Neuronal stem cell (in vitro differentiated cells): ENCODE data around the gene KCNH3.

Source experiments
- DNase-seq: peaks from one replicate; pipeline ENCODE4 v3.0.0-alpha.2; 2013; ENCODE audit warnings: low spot score
- H2AFZ ChIP-seq: one replicate; pipeline ENCODE4 v1.6.1; 2013; ENCODE audit warnings: mild to moderate bottlenecking, low read length, inconsistent platforms
- H2AK5ac ChIP-seq: 2 replicates; pipeline ENCODE4 v1.6.1; 2013; ENCODE audit warnings: low read depth, mild to moderate bottlenecking, inconsistent platforms, low read length, moderate library complexity, mixed read lengths
- H2BK120ac ChIP-seq: 2 replicates; pipeline ENCODE4 v1.6.1; 2013; ENCODE audit warnings: low read depth, mild to moderate bottlenecking, inconsistent platforms, low read length, moderate library complexity, mixed read lengths
- H2BK12ac ChIP-seq: one replicate; pipeline ENCODE4 v1.6.1; 2013; ENCODE audit warnings: low read length, inconsistent platforms
- H2BK15ac ChIP-seq: 2 replicates; pipeline ENCODE4 v1.6.1; 2013; ENCODE audit warnings: mild to moderate bottlenecking, low read length, inconsistent platforms, mixed read lengths
- H2BK5ac ChIP-seq: one replicate; pipeline ENCODE4 v1.6.1; 2013; ENCODE audit warnings: inconsistent platforms, mild to moderate bottlenecking, low read length, moderate library complexity
- H3K14ac ChIP-seq: one replicate; pipeline ENCODE4 v1.6.1; 2013; ENCODE audit warnings: low read length, inconsistent platforms
- H3K18ac ChIP-seq: 2 replicates; pipeline ENCODE4 v1.6.1; 2013; ENCODE audit warnings: low read length, inconsistent platforms
- H3K23ac ChIP-seq: 2 replicates; pipeline ENCODE4 v1.6.1; 2013; ENCODE audit warnings: low read depth, mild to moderate bottlenecking, mixed read lengths, low read length, inconsistent platforms; ENCODE audit not compliant: poor library complexity
- H3K27ac ChIP-seq: replicated peaks from 3 replicates; pipeline ENCODE4 v1.5.1; 2013; ENCODE audit warnings: low read length, inconsistent platforms
- H3K27me3 ChIP-seq, 3 experiments: 2 replicates each; pipeline ENCODE4 v1.6.1; 2013; ENCODE audit warnings: low read length in 3 of 3, mild to moderate bottlenecking in 2 of 3, inconsistent platforms in 1 of 3, low read depth in 1 of 3, mixed read lengths in 1 of 3, moderate library complexity in 1 of 3; ENCODE audit not compliant: control insufficient read depth in 3 of 3, insufficient read depth in 3 of 3
- H3K36me3 ChIP-seq, 2 donors: replicated peaks in 1 of 2; 2 replicates each; pipeline ENCODE4 v1.6.1; 2013; ENCODE audit warnings: low read length in 2 of 2; ENCODE audit not compliant: control insufficient read depth in 2 of 2, insufficient read depth in 2 of 2
- H3K4ac ChIP-seq: 2 replicates; pipeline ENCODE4 v1.6.1; 2013; ENCODE audit warnings: inconsistent platforms, mild to moderate bottlenecking, low read length, moderate library complexity
- H3K4me1 ChIP-seq, 2 donors: 1 replicate in 1 of 2; 2 replicates in 1 of 2; pipeline ENCODE4 v1.6.1; 2013; ENCODE audit warnings: low read length in 2 of 2, low read depth in 1 of 2; ENCODE audit not compliant: control insufficient read depth in 2 of 2, insufficient read depth in 1 of 2
- H3K4me2 ChIP-seq: one replicate; pipeline ENCODE4 v1.6.1; 2013; ENCODE audit warnings: mild to moderate bottlenecking, low read length, inconsistent platforms; ENCODE audit not compliant: insufficient read depth, poor library complexity, severe bottlenecking
- H3K4me3 ChIP-seq, 2 donors: 2 replicates each; pipeline ENCODE4 v1.5.1; 2013; ENCODE audit warnings: low read length in 2 of 2, mild to moderate bottlenecking in 2 of 2, inconsistent platforms in 1 of 2, moderate library complexity in 1 of 2
- H3K79me1 ChIP-seq: one replicate; pipeline ENCODE4 v1.6.1; 2013; ENCODE audit warnings: low read depth, mild to moderate bottlenecking, inconsistent platforms, low read length, moderate library complexity
- H3K9ac ChIP-seq: one replicate; pipeline ENCODE4 v1.6.1; 2013; ENCODE audit warnings: mild to moderate bottlenecking, low read depth, low read length, inconsistent platforms; ENCODE audit not compliant: poor library complexity
- H3K9me3 ChIP-seq, 2 donors: replicated peaks in 1 of 2; 2 replicates each; pipeline versions ENCODE3 to v1.6.1; 2013; ENCODE audit warnings: low read length in 2 of 2, mild to moderate bottlenecking in 2 of 2, inconsistent platforms in 1 of 2, low read depth in 1 of 2, mixed read lengths in 1 of 2, moderate library complexity in 1 of 2; ENCODE audit not compliant: control insufficient read depth in 2 of 2, insufficient read depth in 1 of 2
- H4K8ac ChIP-seq: one replicate; pipeline ENCODE4 v1.6.1; 2013; ENCODE audit warnings: low read depth, mild to moderate bottlenecking, inconsistent platforms, low read length, moderate library complexity
- H4K91ac ChIP-seq: one replicate; pipeline ENCODE4 v1.6.1; 2013; ENCODE audit warnings: low read length, low read depth, mild to moderate bottlenecking, inconsistent platforms; ENCODE audit not compliant: poor library complexity
- whole genome bisulfite sequencing, 2 donors: extraction: QIAGEN DNeasy Blood & Tissue Kit; methylation state at CpG; one replicate each; pipeline ENCODE4 v1.1.7; 2013; ENCODE audit warnings: missing lambda C conversion rate in 2 of 2, mixed read lengths in 1 of 2; ENCODE audit not compliant: insufficient read length in 2 of 2, insufficient replicate concordance in 1 of 2; ENCODE audit errors: extremely low coverage in 2 of 2; 5-methylcytosine and 5-hydroxymethylcytosine counted together

KCNH3 gene

GRCh38 chr12:49511410-49511809, 27.4 kb upstream of the KCNH3 start:
- no peak overlapping the region for H3K4me2 ChIP-seq
- no peak overlapping the region for H2BK12ac ChIP-seq
- H3K4me1 ChIP-seq = no peaks in the 10 kb centered on the region
- no peak overlapping the region for H2AK5ac ChIP-seq
- DNase-seq = no peak
- no peak overlapping the region for H3K18ac ChIP-seq
- no peak overlapping the region for H4K8ac ChIP-seq
- no peaks in the 10 kb centered on the region for H3K79me1 ChIP-seq
- no peak overlapping the region for H2AFZ ChIP-seq
- no peak overlapping the region for H2BK120ac ChIP-seq
- H3K27me3 ChIP-seq = no peaks in the 10 kb centered on the region
- H2BK5ac ChIP-seq = no peak overlapping the region
- H2BK15ac ChIP-seq = no peak overlapping the region
- no peak overlapping the region for H4K91ac ChIP-seq
- H3K9ac ChIP-seq = no peak overlapping the region
- H3K36me3 ChIP-seq = peaks cover 0 to 41% of the 10 kb centered on the region in 2 donors
- H3K4ac ChIP-seq = no peak overlapping the region
- H3K4me3 ChIP-seq = no peak overlapping the region
- no peak overlapping the region for H3K27ac ChIP-seq
- no peak overlapping the region for H3K14ac ChIP-seq
- H3K23ac ChIP-seq = no peak overlapping the region
- H3K9me3 ChIP-seq = no peaks in the 10 kb centered on the region

- no CpG with 5 or more reads among the region's 1 CpG for WGBS, 2 donors
- H3K9me3 ChIP-seq = no peaks in the 10 kb centered on the region
- no peak for DNase-seq
- no peak overlapping the region for H4K91ac ChIP-seq
- no peak overlapping the region for H2BK15ac ChIP-seq
- H3K4me2 ChIP-seq = no peak overlapping the region
- H2BK5ac ChIP-seq = no peak overlapping the region
- H2BK12ac ChIP-seq = no peak overlapping the region
- H2BK120ac ChIP-seq = no peak overlapping the region
- no peak overlapping the region for H4K8ac ChIP-seq
- H3K4ac ChIP-seq = no peak overlapping the region
- peaks cover 0 to 41% of the 10 kb centered on the region in 2 donors for H3K36me3 ChIP-seq
- no peak overlapping the region for H3K27ac ChIP-seq
- H3K9ac ChIP-seq = no peak overlapping the region
- no peaks in the 10 kb centered on the region for H3K27me3 ChIP-seq
- no peak overlapping the region for H3K4me3 ChIP-seq
- H3K79me1 ChIP-seq = no peaks in the 10 kb centered on the region
- H3K14ac ChIP-seq = no peak overlapping the region
- H2AK5ac ChIP-seq = no peak overlapping the region
- no peak overlapping the region for H3K23ac ChIP-seq
- H3K18ac ChIP-seq = no peak overlapping the region
- H3K4me1 ChIP-seq = no peaks in the 10 kb centered on the region
- H2AFZ ChIP-seq = no peak overlapping the region
Measured at GRCh38 chr12:49512546-49512945, 26.3 kb upstream of the KCNH3 start.

- H2BK15ac ChIP-seq = no peak overlapping the region
- H3K36me3 ChIP-seq = peaks cover 0 to 44% of the 10 kb centered on the region in 2 donors
- H3K9me3 ChIP-seq = no peaks in the 10 kb centered on the region
- H2AFZ ChIP-seq = no peak overlapping the region
- no peaks in the 10 kb centered on the region for H3K79me1 ChIP-seq
- no peaks in the 10 kb centered on the region for H3K27me3 ChIP-seq
- H4K8ac ChIP-seq = no peak overlapping the region
- no peak overlapping the region for H3K4ac ChIP-seq
- H2BK120ac ChIP-seq = no peak overlapping the region
- no peak overlapping the region for H3K23ac ChIP-seq
- H2BK12ac ChIP-seq = no peak overlapping the region
- no peak overlapping the region for H3K18ac ChIP-seq
- H3K14ac ChIP-seq = no peak overlapping the region
- H2BK5ac ChIP-seq = no peak overlapping the region
- no peak overlapping the region for H3K4me2 ChIP-seq
- no peak overlapping the region for H2AK5ac ChIP-seq
- no CpG with 5 or more reads among the region's 5 CpGs for WGBS, 2 donors
- H3K4me1 ChIP-seq = no peaks in the 10 kb centered on the region
- no peak overlapping the region for H4K91ac ChIP-seq
- DNase-seq = no peak
- no peak overlapping the region for H3K4me3 ChIP-seq
- H3K9ac ChIP-seq = no peak overlapping the region
- H3K27ac ChIP-seq = no peak overlapping the region
Measured at GRCh38 chr12:49515266-49515665, 23.6 kb upstream of the KCNH3 start.

- Histone ChIP-seq H3K4me2 (no peak overlapping the region), H3K23ac (no peak overlapping the region), H3K27ac (no peak overlapping the region), H4K8ac (no peak overlapping the region), H2BK12ac (no peak overlapping the region), H3K4me3 (no peak overlapping the region), H2BK15ac (no peak overlapping the region), H3K9me3 (no peaks in the 10 kb centered on the region), H4K91ac (no peak overlapping the region), H2AFZ (no peak overlapping the region), H2BK120ac (no peak overlapping the region), H3K36me3 (peaks cover 4 to 61% of the 10 kb centered on the region in 2 donors), H3K4me1 (no peaks in the 10 kb centered on the region), H3K14ac (no peak overlapping the region), H2AK5ac (no peak overlapping the region), H3K18ac (no peak overlapping the region), H3K9ac (no peak overlapping the region), H3K4ac (no peak overlapping the region), H3K27me3 (no peaks in the 10 kb centered on the region), H3K79me1 (no peaks in the 10 kb centered on the region), H2BK5ac (no peak overlapping the region)
- no peak for DNase-seq
- WGBS, 2 donors = no CpG with 5 or more reads among the region's 2 CpGs
Measured at GRCh38 chr12:49518914-49519573, 19.8 kb upstream of the KCNH3 start.
